GM21528 (cell line): ENCODE data around the gene HOXB6.

Source experiments
- ATAC-seq: cut with Tn5 transposase; IDR thresholded peaks from one replicate; pipeline ENCODE4 v1.9.1; 2021; ENCODE audit warnings: mild to moderate bottlenecking, moderate library complexity; ENCODE audit not compliant: unreplicated experiment, low FRiP score

The HOXB6 gene

DNA sequence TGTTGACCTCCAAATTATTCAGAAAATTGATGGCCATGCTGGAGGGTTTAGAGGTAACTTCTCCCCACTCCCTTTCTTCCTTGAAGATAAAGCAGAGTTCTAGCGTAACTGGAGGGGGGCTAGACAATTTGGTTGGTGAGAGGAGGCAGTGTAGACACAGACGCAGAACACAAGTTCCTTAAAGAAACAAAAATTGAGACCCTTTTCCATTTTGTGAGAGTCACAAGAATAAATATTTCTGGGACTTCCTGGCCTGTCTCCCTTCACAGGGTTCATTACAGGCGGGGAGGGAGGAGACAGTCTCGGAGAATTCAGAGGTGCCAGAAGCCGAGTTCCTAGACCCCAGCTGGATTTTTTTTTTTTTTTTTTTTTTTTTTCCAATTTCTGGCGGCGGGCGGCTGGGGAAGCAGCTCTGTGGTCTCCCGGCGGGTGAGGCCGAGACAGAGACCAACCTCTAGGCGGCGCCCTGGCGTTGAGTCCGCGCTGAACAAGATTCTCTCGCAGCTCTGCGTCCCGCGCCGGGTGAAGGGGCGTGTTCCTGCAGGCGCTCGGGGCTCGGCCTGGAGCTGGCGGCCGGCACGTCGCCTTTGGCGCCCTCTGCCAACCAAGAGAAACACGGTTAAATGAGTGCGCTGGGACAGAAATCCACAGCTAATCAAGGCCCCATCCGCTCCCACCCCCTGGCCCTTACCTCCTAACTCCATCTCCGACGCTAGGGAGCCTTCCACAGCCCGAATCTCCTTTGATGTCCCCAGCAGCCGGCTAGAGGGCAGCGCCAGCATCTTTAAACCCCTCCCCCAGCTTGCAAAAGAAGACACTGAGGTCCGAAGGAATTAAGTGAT is 31.6 kb upstream of the HOXB6 start:
- ATAC-seq = no peak

DNA sequence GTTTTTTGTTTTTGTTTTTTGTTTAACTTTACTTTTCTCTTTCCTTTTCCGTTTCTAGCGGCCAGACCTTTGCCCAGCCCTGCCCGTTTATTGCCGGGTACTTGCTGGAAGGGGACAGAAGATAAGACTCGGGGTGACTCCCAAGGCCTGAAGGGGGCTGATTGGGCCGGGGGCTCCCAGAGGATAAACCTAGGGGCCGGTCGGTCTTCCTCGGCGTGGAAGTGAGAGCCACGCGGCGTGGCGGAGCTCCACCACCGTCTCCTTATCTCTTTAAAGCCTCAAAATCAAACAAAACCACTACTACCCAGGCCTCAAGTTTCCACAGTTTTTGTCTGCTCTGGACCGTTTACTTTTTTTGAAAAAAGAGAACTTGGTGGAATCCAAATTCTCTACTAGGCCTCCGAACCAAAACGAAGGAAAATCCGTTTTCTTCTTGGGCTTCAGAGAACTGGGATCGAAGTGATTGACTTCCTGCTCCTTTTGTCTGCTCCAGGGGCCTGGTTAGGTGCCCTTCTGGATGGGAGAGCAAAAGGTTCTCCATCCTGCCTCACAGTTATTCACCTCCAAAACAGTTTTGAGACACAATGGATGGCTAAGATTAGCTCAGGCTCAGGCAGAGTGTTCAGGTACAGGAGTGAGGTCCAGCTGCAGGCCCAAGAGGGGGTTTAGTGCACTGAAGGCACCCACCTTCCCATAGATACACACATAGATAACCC is 29.9 kb upstream of the HOXB6 start:
- no peak for ATAC-seq

DNA sequence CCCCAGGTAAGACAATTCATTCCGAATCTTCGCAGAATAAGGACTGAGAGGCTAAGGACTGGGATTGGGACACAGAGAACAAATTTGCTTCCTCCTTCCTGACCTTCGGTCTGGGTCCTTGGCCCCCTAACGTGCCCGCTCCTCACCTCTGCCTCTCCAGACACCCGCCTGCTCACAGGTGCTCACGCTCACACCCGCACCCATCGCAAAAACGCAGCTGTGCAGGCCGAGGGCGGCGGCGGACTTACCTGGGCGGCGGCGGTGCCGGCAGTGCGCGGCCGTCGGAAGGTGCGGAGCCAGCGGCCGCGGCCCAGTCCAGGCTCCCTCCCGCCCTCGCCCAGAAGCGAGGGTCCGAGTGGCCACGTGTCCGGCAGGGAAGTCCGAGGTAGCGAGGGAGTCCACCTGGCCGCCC is 28.5 kb upstream of the HOXB6 start:
- no peak for ATAC-seq

DNA sequence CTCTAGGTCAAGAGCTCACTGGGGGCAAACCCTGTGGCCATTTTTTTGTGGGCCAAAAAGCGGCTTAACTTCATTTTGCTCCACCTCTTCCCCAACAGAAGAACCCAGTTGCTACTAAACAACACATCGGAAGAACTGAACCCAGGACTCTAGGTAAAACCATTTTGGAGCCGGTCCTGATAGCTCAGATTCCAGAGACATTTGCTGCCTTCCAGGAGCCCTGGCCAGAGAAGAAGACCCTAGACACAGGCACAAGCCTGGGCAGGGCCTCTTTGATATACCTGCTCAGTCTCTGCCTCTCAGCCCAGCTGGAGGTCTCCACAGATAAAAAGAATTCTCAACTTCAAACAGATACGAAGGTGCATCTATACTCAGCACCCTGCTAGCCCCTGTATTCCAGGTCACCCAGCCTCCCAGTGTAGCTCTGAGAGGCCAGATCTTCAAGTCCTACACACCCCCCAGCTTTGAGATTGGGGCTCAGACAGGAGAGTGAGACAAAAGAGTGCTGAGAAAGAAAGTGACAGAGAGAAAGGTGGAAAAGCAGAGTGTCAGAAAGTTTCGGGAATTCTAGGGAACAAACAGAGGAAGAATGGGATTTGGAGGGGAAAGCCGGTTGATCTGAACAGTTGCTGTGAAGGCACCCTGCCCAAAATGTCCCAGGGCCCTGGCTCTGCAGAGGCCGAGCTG is 27.9 kb upstream of the HOXB6 start:
- no peak for ATAC-seq

DNA sequence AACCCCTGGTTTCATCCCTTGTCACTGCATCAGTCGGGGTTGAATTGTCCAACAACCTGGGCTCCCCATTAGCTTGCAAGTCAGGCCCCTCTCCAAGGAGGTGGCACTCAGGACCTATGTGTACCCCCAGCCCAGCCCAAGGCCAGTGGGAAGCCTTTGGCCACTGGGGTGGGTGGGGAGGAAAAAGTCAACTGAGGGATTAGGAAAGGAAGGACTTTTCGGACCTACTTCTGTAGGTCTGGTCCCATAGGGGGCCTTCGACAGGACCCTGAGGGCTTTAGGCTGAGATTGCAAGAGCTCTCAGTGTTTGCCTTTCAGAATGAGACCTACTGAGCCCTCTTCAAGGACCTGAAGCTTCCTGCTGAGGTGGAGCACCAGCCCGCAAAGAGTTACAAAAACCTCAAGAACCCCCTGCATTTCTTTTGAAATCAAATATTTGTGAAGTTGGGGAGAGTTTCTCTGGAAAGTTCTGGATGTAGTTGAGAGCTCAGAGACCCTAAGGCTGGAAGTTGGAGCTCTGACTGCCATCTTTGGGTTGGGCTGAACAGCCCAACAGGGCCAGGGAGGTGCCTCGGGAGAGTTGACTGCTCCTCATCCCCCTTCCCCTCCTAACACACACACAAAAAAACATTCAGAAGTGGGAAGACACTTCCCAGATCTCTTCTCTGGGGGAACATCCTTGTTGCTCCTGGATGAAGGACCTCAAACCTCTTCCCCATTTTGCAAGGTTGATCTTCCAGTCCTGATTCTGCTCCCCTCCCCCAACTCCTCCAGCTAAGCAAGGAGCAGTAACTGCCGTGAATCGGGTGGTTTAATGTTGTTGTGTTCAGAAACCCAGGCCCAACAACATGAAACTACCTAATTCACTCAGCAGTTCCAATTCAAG is 27.1 kb upstream of the HOXB6 start:
- no peak for ATAC-seq

DNA sequence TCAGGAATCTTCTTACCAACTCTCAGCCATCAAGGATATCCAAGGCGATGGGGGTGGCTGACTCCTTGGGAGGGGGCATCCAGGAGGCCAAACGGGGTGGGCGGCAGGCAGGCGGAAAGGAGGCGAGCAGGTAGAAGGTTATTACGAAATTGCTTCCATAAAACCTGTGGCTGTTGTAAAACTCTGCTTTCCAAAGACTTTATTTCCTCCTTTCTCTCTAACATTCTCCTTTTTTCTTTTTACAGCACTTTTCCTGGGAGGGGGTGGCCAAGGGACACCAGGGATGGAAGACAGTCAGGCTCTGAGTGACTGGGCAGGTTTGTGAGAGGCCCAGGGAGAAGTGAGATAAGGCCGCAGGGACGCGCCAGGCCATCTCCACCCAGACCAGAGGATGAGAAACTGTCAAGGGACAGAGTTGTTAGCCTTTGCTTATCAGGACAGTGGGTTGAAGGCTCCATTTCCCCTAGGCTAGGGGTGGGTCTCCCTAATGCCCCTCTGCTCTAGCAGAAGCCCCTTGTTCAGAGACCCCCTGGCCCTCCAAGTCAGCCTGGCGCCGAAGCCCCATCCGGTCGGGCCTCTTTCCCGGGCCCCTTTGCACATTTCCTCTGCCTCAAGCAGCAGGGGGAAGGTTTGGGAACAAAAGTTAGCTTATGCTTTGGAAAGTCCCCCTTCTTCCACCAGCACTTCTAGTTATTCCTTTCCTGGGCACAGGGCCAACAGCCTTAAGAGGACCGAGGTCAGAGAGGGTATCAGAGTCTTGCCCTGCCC is 26.3 kb upstream of the HOXB6 start:
- ATAC-seq = no peak

DNA sequence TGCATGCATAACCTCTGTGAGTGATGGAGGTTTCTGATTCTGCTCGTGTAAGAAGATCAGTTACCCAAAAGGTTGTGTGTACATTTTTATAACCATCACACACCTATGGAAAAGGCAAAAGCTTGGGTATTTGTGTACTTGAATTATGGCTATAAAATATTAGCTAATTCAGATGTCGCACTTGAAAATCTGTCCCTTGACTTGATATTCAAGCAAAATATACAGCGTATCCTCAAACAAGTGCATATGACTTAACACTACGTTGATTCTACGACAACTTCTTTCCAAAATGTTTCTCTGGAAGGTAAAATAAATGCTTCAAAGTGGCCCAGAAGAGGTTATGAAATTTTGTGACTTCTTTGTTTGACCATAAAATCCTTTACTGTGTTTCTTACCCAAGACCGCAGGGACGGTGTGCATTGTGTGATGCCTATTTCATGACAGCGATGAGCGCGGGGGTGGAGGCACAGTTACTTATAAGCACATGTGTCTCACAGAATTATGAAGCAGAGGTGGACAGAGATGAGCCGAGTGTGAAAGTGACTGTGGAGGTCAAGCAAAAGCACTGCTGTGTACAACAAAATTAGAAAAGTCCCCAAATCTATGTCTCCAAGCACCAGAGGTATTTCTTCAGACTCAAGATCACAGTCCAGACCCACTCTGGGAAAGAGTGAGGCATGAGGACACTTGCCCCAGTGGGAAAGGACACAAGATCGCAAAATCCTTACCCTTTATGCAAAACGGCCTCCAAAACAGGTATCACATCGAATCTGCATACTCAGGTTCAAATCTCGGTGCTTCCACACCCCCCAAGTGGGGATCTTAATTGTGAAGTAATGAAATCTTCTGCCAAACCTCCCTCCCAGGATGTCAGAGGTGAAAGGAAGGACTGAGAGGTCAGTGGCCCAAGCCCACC is 25.5 kb upstream of the HOXB6 start:
- no peak for ATAC-seq

DNA sequence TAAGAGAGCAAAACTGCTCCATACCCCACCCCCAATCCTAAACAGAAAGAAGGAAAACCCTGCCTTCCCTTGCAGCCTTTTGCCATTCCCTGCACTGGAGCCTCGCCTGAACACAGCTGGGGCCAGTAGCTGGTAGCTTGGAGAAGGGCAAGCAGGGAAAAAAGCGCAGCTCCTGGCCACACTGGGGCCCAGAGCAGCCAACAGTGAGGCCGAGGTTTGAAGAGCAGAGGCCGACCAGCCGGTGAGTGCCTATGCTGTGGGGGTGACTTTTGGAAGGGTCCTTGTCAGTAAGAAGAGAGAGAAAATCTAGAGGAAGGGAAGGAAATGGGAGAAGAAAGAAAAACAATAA is 24.6 kb upstream of the HOXB6 start:
- no peak for ATAC-seq

DNA sequence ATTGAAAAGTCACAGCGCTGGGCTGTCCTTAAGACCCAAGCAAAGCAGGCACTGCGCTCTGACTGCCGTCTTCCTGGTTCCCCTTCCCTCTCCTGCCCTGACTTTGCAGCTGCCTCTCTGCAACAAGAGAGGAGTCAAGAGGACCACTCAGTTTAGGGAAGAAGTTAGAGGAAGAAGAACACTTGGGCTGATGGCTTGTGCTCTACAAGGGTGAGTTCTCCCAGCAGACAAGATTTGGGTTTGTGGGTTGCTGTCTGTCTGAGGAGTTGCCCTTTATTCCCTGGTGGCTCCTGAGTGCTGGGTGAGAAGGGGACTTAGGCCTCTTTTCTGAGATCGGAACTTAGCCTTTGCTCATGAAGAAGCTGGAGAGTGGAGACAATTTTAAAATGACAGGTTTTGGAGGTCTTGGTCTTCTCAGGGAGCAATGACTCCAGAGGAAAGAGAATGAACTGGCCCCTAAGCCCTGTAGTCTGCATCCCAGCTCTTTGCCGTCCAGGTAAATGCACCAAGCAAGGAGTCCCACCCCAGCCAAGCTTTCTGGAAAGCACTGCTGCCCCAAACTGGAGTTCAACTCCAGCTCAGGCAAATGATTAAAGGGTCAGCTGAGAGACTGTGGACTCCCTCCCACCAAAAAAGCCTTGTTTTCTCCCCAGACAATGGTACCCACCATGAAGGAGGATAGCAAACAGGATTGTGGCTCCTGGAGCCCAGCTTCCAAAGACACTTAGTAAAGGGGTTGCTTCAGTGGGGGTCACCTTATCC is 24.0 kb upstream of the HOXB6 start:
- no peak for ATAC-seq

DNA sequence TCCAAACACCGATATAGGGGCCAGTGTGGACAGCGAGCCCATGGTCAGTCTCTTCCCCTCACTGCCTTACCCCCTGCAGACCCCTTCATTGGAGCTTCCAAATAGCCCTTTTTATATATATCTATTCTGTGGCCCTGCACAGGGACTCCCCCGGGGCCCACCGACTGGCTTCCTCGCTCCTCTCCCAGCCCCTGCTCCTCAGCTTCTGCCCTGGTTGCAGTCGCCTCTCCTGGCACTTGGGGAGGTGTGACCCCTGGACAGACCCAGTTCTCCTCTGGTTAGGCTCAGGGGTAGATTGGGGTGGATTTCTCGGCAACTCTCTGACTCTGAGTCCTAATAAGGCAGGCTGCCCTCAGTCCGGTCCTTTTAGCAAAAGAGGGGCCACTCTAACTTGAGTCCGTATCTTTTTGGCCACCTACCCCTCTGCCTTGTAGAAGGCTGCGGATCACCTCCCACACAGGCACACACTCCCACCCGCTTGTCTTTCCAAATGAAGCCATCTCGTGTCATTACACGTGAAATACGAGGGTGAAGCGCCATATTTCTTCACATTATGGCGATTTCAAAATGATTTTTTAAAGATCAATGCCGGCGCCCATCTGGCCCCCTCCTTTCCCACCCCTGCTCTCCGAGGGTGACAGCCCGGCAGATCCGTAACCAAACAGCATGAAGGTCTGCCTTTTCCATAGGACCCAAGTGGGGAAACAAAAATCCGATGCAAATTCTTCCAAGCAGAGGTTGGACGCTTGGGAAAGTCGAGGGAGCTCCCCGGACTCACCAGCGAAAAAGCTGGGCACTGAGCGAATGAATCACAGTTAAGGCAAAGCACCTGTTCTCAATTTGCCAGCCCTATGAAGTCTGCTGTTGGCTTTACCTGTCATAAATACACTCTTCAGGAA is 23.1 kb upstream of the HOXB6 start:
- ATAC-seq = no peak

DNA sequence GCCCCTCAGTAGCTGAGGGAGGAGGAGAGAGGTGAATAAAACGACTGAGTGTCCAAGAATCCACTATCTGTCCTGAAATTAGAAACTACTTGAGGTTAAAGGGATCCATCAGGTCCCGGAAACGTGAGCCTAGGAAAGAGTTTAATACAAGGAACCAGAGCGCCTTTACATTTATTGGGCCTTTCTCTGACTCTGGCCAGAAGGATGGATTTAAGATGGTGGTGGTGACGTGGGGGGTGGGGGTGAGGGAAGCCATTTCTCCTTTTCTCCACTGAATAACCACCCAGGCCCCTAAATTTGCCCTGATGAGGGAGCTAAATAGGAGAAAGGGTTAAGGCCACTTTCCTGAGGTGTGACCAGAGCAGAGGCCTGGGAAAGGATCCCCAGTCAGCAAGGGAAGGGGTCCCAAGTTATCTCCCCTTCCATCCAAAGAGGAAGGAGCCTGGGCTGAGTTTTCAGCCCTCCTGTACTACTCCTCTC is 22.4 kb upstream of the HOXB6 start:
- ATAC-seq = no peak

DNA sequence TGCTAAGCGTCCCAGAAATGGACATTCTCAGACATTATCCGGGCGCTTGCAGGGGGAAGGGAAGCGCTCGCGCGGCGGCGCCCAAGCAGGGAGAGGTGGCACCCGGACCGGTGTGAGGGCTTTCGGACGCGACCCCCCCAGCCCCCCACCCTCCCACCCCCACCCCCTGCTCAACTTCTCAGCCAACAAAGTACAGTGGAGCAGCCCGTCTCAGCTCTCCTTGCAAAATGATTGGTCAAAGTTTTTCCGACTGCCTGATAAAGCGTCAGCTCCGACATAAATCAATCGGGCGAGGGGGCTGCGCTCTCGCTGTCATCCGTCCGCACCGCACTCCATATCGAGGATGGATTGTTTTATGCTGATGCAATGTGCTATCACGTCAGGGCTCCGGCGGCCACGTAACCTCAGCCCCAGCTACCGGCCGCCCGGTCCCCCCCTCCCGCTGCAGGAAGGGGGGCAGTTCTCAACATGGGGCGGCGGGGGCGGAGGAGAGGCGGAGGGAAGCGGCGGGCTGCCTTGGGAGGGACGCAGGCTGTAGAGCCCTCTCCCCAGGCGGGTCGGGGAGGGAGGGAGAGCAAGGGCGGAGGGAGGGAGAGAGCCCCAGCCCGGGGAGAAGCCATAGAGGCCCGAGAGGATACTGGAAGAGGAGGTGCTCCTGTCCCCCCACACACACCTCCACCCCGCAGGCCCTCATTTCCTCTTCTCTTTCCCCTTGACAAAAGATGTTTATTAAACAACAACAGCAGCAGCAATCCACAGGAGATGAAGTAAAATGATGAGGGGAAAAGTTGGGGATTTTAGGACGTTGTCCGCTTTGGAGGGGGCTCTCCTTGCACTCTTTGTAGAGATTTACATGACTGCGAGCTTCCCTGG is 21.7 kb upstream of the HOXB6 start, which contains the start of gene HOXB9:
Gene HOXB9, minus strand, starts transcription at position 114 of the 873 bp plus-strand sequence. Its CDS starts 89 bp downstream, at position 25.
- ATAC-seq = no peak

DNA sequence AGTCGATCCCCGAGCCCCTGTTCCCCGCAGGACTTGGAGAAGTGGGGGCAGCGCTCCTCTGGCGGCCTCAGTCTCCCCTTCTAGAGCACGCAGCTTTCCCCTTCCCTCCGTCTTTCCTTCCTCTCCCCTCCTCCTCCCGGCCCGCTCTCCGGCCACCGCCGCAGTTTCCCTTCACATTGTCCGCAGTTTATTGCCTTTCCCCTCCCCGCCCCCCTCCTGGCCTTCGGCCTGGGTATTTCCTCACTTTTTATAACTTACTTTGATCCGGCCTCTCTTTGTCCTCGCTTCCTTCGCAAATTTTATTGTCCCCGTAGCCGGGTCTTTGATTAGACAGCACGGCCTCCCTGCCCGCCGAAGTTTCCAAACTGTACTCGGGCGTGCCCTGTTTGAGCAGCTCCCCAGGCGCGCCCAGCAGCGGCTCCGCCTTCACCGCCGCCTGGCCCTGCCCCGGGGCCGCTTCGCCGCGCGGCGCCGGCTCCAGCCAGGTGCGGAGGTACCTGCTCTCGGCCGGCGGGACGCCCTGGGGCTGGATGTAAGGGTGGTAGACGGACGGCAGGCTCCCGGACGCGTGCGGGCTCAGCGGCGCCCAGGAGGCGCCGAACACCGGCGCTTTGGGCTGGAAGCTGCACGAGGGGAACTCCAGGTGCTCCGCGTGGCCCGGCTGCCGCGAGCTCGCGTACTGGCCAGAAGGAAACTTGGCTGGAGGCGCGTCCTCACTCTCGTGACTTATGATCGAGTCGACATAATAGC is 20.9 kb upstream of the HOXB6 start:
- ATAC-seq = no peak

DNA sequence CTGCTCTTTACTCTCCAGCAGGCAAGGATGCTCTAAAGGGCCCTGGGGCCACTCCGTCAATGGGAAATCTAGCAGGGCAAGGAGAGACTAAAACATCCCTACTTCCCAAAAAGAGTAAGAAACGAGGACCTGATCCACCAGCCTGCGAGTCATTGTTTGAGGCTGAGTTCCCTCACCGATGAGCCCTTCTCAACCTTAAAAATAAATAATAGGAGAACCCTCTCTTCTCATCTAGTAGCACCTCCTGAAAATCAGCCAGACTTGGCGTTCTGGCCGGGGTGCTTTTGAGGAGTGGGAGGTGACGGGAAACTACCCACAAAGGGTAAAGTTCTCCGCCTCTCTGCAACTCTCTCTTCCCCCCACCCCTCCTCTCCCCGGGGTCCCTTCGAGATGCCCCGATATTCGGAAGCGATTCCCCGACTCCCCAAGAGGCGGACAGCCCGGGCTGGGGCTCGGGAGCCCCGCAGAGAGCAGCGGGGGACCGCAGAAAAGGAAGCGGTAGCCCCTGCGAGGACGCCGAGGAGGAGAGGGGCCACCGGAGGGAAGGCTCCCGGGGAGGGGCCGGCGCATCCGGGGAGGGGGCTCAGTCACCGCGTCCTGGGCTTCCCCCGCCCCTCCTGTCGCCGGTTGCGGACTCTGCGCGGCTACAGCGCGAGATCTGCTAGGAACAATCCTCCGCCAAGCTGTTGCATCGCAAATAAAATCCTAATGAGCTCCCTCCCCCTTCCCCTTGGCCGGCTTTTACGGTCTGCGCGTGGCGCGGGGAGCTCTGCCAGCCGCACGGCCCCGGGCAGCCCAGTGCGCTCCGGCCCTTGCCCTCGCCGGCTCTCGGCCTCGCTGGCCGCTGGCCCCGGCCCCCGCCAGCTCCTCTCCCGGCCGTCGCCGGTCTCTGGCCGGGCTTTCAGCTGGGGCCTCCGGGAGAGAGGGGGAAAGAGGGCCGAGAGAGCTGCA is 20.0 kb upstream of the HOXB6 start:
- ATAC-seq = no peak
